Limb (tissue), 2 donors: ENCODE measurements around the gene DSTN.

Experiments used
- DNase-seq, 2 donors: peaks; one replicate each; pipeline ENCODE4 v3.0.0-alpha.2; 2016; ENCODE audit errors: extremely low spot score in 2 of 2

DSTN gene

DNA sequence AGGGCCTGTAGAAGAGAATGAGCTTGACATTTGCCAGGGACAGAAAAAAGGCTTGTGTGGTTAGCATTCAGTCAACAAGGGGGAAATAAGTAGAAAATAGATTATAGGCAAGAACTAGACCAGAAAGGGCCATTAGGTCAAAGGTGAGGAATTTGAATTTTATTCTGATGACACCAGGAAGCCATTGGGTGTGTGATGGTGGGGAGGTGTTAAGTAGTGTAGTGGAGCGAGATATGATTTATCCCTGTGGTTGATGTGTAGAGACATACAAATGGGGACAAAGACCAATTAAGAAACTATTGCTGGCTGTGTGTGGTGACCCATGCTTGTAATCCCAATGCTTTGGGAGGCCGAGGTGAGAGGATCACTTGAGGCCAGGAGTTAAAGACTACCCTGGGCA, 11.0 kb downstream of the DSTN start:
- DNase-seq = no peak

DNA sequence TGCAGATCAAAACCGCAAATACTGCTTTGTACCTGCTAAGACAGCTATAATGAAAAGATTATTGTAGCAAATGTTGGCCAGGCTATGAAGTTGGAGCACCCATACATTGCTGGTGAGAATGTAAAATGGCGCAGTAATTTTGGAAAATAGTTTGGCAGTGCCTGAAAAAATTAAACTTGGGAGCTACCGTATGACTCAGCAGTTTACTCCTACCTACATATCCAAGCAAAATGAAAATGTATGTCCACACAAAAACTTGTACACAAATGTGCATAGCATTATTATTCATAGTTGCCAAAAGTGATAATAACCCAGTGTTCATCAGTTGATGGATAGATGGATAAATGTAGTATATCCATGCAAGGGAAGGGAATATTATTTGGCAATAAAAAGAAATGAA, 13.3 kb downstream of the DSTN start:
- DNase-seq = no peak

DNA sequence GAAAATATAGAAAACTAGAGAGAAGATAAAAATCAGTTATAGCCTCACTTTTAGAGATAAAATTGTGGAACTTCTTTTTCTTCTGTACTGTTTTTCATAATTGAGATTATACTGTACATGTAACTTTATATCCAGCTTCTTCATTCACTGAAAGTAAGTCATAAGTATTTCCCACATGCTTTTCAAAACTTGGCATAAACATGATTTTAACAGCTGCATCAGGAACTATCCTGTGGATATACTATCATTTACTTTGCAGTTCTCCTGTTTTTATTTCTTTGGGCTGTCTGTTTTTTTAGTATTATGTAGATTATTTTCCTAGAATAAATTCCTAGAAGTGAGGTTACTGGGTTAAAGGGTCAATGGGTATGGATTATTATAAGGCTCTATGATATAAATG, 14.8 kb downstream of the DSTN start:
- peak in 1 of 2 donors; percentile 52 for DNase-seq

DNA sequence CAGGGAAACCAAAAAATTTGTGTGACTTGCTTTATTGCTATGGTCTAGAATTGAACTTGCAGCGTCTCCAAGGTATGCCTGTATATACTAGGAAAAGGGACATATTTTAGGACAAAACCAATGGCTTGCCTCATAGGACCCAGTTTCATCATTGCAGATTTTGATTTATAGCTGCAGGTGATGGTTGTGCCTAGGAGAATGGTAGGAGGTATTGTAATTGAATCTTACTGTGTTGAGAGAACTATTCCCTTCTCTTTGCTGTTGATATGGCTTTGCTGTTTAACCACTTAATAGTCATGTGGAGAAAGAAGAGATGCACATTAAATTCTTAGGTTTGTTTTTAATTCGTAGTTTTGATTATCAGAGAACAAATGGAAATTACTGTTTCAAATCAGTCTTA, 16.4 kb downstream of the DSTN start:
- no peak for DNase-seq

DNA sequence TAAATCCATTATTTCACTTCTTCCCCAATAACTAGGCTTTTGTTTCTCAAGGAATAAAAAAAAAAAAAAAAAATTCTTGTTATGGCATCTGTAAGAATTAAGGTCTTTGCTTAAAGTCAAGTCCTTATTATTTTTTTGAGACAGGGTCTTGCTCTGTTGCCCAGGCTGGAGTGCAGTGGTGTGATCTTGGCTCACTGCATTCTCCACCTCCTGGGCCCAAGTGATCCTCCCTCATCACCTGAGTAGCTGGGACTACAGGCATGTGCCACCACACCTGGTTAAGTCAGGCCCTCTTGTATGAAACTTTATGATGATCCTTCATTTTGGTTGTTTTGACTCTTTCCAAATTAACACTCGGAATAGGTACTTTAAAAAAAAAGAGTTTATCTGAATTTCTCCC, 17.3 kb downstream of the DSTN start:
- DNase-seq = no peak

DNA sequence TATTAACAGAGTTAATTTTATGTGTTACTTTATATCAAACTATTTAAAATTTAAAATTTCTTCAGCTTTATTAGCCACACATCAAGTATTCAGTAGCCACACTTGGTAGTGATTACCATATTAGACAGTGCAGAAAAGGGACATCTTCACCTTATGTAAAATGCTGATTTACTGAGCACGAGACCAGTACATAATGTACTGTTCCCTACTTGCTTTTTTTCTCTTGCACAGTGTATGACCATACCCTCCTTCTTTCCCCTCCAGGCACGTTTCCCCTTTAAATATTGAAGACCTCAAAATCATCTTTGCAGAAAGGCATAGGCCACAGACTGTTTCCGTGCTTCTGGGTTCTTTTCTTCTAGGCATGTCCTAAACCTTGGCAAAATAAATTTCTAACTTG, 17.9 kb downstream of the DSTN start:
- DNase-seq = no peak

DNA sequence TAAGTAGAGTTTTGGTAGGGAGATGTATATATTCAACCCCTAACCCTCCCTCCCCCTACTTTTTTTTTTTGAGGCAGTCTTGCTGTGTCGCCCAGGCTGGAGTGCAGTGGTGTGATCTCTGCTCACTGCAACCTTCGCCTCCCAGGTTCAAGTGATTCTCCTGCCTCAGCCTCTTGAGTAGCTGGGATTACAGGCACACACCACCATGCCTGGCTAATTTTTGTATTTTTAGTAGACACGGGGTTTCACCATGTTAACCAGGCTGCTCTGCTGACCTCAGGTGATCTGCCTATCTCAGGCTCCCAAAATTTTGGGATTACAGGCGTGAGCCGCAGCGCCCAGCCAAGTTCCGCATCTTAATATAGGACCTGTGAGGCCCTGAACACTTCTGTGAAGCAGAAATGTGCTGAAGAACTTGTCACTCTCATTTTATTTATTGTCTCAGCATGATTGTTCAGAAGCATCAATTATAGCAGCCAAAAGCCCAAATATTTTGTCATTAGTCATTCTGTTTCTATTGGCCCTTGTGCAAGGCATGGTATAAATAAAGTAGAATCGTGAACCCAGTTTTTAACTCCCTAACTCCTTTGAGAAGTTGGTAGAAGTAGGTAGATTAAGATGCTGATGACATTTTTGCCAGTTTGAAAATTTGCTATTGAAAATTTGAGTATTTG, 19.4 kb downstream of the DSTN start:
- DNase-seq = no peak

DNA sequence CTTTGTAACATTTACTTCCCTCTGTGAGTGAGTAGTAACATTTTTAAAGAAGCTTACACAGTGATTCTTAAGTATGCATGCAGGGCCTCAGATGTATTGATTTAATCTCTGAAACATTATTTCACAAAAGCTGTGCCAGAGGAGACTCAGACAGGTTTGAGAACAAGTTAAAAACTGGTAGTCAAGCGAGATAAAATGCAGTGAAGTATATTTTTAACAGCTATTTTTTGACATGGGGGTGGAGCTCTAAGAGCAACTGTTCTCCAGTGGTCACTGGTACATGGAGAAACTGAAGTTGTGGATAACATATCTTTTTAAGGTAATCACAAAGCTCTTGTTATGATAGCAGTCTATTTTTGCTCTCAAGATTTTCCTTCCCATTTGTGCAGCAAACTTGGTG, 20.4 kb downstream of the DSTN start:
- DNase-seq = no peak

DNA sequence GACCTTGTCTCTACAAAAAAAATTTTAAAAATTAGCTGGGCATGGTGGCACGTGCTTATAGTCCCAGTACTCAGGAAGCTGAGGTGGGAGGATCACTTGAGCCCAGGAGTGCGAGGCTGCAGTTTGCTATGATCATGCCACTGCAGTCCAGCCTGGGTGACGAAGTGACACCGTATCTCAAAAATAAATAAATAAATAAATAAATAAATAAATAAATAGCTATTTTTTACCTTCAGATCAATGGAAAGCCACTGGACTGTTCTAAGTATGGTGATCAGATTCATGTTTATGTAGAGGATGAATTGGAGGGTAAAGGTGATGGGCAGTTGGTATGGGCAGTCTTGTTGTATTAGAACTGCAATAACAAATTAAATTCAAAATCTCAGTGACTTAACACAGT, 24.0 kb downstream of the DSTN start:
- DNase-seq = no peak

DNA sequence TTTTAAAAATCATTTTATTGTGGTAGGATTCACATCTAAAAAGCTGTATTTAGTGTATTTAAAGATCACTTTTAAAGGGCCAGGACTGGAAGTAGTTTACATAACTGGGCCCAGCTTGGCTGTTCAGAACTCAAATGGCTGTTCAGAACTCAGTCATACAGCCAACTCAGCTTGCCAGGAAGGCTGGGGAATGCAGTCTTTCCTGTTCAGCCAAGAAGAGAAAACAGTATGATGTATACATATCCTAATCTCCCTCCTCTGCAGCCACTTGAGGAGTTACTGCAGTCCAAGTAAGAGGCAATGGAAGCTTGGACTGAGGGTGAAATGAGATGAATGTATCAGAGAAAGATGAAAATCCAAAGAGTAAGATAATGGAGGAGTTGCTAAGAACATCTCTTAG, 24.6 kb downstream of the DSTN start:
- no peak for DNase-seq

DNA sequence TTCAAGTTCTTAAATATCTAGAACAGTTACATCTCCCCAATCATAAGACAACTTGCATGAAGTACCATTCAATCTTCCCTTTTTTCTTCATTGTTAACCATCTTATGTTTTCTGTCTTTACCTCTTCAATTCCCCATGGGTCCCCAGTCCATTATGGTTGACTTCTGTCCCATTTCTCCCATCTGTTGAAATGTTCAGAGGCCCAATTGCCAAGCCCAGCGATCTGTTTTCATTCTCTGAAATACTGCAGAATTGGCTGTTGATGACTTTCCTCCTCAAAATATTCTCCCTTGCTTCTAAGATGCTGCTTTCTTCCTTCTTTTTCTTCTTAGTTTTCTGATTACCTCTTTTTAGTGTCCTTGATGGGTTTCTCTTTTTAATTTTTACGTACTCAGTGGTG, 26.0 kb downstream of the DSTN start:
- no peak for DNase-seq

DNA sequence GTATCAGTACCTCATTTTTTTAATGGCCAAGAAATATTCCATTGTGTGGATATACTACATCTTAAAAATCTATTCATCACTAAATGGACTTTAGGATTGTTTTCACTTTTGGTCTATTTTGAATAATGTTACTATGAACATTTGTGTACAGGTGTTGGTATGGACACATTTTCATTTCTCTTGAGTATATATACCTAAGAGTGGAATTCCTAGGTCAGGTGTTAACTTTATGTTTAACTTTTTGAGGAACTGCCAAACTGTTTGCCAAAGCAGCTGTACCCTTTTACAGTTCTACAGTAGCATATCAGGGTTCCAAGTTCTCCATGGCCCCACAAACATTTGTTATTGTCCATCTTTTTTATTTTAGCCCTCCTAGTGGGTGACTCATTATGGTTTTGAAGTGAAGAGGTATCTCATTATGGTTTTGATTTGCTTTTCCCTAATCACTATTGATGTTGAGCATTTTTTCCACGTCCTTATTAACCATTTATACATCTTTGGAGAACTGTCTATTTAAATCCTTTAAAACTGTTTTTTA, 28.2 kb downstream of the DSTN start:
- DNase-seq = no peak

DNA sequence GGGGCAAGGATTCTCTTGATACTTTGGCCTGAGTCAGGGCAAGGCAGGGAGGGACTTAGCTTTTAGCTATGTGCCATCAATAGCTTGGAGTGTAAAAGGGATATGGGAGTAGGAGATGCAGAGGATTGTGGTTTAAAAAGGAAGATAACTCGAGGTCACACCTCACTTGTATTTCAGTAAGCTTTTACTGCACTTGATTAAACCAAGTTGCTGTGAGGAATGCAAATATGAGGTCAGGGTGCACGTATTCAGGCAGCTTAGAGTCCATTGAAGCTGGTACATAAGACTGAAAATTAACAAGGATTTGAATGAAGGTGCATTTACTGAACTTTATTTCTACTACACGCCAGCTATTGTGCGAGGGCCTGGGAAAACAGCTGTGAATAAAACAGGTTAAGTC, 32.1 kb downstream of the DSTN start:
- no peak for DNase-seq

DNA sequence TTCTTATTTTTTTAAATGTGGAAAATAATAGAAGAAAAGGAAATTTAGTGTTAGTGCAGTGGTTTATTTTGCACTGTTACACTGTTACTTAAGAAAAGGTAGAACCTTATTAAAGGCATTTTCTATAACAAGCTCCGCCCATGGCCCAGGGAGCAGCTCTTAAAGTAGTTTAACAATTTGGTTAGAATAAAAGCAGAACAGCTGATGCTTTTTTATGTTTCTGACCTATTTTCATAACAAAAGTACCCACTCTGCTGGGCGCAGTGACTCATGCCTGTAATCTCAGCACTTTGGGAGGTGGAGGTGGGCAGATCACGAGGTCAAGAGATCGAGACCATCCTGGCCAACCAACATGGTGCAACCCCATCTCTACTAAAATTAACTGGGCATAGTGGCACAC, 32.6 kb downstream of the DSTN start:
- no peak for DNase-seq

DNA sequence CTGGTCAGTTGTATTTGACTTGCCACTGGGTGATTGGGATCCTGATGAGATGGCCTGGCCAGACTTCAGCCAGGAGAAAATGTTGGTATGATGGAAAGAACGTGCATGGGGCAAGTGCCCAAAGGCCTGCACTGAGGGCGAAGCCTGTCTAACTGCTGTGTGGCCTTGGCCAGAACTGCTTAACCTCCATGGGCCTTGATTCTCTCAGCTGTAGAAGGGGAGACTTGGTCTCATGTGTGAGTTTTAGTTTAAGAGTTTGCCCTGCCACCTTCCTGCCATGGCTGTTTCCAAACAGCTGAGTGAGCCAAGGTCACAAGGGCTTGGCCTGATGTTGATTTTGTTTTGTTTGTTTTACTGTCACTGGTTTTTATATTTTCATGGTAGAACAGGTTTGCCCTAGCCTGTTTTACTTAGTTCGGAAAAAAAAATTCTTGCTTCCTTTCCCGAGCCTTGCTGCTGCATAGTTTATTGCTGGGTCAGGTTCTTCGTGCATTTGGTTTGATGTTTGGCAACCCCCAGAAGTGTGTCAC, 35.3 kb downstream of the DSTN start:
- DNase-seq = no peak

DNA sequence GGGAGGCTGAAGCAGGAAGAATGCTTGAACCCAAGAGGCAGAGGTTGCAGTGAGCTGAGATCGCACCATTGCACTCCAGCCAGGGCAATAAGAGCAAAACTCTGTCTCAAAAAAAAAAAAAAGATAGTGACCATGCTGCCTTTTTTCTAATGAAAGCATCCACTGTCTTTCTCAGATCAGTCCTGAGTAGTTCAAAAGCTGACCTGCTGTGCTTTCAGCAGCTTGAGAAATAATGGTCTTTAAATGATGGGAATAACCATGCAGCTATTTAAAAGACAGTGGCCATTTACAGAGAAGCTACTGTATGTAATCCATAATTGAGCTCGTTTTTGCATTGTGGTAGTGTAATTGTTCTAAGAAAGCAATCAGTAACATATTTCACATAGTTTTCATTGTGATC, 36.1 kb downstream of the DSTN start:
- DNase-seq = no peak

DNA sequence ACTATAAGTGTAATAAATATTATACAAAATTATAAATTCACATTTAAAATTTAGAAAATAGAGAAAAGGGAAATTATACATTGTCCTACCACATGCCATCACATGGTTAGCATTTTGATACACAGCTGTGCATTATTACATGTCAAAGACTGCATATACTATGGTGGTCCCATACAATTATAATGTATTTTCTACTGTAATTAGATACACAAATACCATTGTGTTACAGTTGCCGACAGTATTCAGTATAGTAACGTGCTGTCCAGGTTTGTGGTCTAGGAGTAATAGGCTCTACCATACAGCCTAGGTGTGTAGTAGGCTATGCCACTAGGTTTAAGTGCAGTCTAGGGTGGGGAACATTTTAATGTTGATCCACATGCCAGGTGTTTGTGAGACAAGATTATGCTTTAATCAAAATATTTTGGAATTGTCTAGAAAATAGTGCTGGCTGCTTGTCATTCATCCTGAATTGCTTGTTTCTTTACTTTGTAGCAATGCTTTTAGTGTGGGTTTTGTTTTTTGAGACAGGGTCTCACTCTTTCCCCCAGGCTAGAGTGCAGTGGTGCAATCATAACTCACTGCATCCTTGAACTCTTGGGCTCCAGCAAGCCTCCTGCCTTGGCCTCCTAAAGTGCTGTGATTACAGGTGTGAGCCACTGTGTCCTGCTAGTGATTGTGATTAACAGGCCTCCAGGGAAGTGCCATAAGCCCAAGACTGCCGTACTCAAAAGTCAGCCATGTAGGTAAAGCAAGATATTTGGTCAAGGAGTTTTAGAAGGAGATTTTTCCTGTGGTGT, 39.0 kb downstream of the DSTN start:
- no peak for DNase-seq

DNA sequence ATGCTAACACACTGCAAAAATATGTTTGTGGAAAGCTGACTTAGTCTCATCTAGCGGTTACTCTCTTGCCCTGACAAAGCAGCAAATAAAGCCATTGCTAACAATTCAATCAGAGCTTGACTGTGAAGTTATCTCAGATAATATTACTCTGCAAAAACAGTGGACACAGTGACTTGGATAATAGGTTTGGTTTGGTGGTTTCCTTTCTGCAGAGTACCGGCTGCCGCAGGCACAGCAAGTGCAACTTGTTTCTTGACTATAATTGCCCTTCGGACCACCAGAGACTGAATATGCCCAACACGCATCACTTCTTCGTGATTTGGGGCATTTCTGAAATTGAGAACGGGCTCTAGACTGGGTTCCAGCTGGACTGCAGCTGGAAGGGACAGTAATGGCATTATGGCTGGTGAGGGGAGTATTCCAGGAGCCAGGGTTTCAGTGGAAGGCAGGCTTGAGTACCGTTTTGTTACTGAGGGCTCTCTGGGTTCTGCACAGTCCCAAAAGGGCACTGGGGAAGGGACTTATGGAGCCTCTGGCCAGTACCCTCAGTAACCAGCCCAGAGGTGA, 40.0 kb downstream of the DSTN start:
- DNase-seq = no peak

DNA sequence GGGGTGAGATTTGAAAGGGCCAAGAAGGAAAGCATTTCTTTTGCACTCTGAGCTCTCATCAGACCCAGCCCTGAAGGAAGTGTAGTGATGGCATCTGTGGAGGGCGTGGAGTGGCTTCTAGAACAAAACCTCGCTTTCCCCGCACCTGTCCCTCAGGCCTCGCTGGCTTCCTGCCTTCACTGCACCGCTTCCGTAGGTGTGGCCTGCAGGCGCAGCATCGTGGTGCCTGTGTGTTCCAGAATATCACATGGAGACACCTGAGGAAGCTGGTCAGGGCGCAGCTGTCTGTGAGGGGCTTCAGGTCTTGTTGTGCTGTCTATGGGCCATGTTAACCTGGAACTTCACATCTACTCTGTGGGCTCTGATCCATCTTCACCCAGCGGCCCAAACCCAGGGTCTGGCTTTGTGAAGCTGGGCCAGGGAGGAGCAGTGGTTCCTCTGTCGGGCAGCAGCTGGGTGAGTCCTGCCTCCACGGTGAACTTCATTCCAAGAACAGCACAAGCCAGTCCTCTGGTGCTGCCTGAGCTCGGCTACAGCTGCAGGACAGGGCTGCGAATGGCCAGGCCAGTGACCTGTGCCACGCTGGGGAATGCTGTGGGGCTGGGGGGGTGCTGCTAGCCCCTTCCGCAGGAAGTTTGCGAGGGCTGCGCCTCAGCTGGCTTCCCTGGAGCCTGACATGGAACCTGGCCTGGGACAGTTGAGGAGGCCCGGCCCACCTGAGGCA, 40.9 kb downstream of the DSTN start:
- peak in 1 of 2 donors; percentile 43 for DNase-seq

DNA sequence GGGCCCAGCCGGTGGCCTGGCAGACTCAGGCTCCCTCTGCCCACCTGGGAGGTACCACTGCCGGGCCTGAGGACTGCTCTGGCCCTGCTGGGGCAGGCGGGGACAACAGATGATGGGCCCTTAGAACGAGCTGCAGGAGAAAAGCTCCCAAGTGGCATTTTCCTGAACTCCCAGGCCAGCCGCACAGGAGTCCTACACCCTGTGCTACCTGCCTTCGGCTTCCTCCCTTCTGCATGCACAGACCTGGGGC, 41.3 kb downstream of the DSTN start:
- DNase-seq = no peak

DNA sequence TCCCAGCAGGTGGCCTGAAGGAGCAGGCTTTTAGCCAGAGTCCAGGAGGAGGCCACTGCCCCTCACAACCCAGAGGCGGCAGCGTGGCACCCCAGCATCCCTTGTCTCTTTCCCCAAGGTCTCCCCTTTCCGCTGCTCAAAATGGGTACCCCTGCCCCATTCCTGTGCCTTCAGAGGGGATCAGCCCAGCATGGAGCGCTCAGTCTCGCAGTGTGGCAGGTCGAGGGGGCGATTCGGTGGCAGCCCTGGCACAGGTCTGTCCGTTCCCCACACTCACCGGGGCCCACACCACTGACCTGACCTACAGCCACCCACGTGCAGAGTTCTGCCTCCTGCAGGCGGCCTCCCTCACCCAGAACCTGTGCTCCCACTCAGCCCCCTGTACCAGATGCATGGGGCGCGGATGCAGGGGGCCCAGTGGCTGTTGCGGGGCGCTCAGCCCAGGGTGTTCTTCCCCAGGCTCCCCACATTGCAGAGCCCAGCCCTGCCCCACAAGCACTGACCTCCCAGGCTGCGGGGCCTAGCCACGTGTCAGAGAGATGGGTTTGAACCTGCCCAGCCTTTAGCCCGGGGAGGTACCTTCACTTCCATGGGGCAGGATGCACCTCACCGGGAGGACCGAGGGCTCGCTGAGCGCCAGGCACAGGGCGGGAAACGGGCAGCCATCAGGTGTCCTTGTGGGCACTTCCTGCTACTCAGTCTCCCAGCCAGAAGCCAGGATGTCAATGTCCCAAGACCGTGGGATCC, 41.8 kb downstream of the DSTN start:
- peak in 1 of 2 donors; percentile 52 for DNase-seq
